ENCODE measurements around the gene SLCO2B1.
"Not testable (repeated sequence)": the region's sequence is repeated elsewhere in the genome, so short reads cannot be mapped to it uniquely, and the experiment has no call there.

SLCO2B1 gene

GRCh38 chr11:75150879-75151278 lies at the start of gene SLCO2B1:
SLCO2B1 (plus strand) TSS chr11:75151107; CDS start chr11:75151382, 275 bp downstream.
- no peak for DNase-seq

GRCh38 chr11:75101424-75102128 lies 49.3 kb upstream of the SLCO2B1 start:
- DNase-seq: no peak

GRCh38 chr11:75103380-75104026 lies 47.4 kb upstream of the SLCO2B1 start:
- peak in 1 of 2 experiments; percentile 14 for DNase-seq

GRCh38 chr11:75105462-75105925 lies 45.4 kb upstream of the SLCO2B1 start:
- no peak for DNase-seq

- not testable (repeated sequence) for DNase-seq
These were observed 44.8 kb upstream of the SLCO2B1 start for GRCh38 chr11:75105967-75106681.

GRCh38 chr11:75107187-75107586 lies 43.7 kb upstream of the SLCO2B1 start:
- DNase-seq: no peak

GRCh38 chr11:75112200-75112599 lies 38.7 kb upstream of the SLCO2B1 start:
- no peak for DNase-seq

GRCh38 chr11:75113030-75113429 lies 37.9 kb upstream of the SLCO2B1 start:
- no peak for DNase-seq

- no peak for DNase-seq
These were observed 36.4 kb upstream of the SLCO2B1 start for GRCh38 chr11:75114465-75114864.

- no peak for DNase-seq
These were observed 32.3 kb upstream of the SLCO2B1 start for GRCh38 chr11:75118577-75118976.

GRCh38 chr11:75126564-75126963 lies 24.3 kb upstream of the SLCO2B1 start:
- no peak for DNase-seq

GRCh38 chr11:75132080-75132479 lies 18.8 kb upstream of the SLCO2B1 start:
- no peak for DNase-seq

- no peak for DNase-seq
These were observed 16.9 kb upstream of the SLCO2B1 start for GRCh38 chr11:75133976-75134375.

- no peak for DNase-seq
These were observed 15.8 kb upstream of the SLCO2B1 start for GRCh38 chr11:75135021-75135650.

GRCh38 chr11:75135651-75136050 lies 15.3 kb upstream of the SLCO2B1 start:
- no peak for DNase-seq

GRCh38 chr11:75140269-75141138 lies 10.4 kb upstream of the SLCO2B1 start:
- peak; percentile 81 to 84 for DNase-seq

- no peak for DNase-seq
These were observed 9.7 kb upstream of the SLCO2B1 start for GRCh38 chr11:75141166-75141565.

- DNase-seq: peak; percentile 78 to 85
These were observed 8.0 kb upstream of the SLCO2B1 start for GRCh38 chr11:75142714-75143419.

GRCh38 chr11:75143420-75143731 lies 7.5 kb upstream of the SLCO2B1 start:
- DNase-seq: no peak

GRCh38 chr11:75144716-75145014 lies 6.2 kb upstream of the SLCO2B1 start:
- no peak for DNase-seq

GRCh38 chr11:75145196-75145971 lies 5.5 kb upstream of the SLCO2B1 start:
- DNase-seq: no peak

Data from activated CD4-positive, alpha-beta T cell treated with anti-CD3 and anti-CD28 coated beads, Interleukin-2, amount 50 U/mL, for 48 hours (primary cell).